LNCAP (cell line): ENCODE data around the gene RAD9A.

Experiments
- CTCF ChIP-seq: fragments of 450-650 bp; IDR thresholded peaks from 2 replicates; pipeline ENCODE4 v1.5.1; 2017; ENCODE audit warnings: mild to moderate bottlenecking

RAD9A gene

GRCh38 chr11:67390947-67391303 is 861 bp upstream of the RAD9A start:
- no peak for TF ChIP-seq CTCF

- TF ChIP-seq CTCF = no peak
These were observed 463 bp downstream of the RAD9A start for GRCh38 chr11:67392183-67392715.

GRCh38 chr11:67393437-67393836 is 1.7 kb downstream of the RAD9A start:
- no peak for TF ChIP-seq CTCF

GRCh38 chr11:67393990-67394389 is 2.2 kb downstream of the RAD9A start:
- TF ChIP-seq CTCF = no peak

GRCh38 chr11:67395555-67396258 is 3.9 kb downstream of the RAD9A start:
- TF ChIP-seq CTCF = no peak

- no peak for TF ChIP-seq CTCF
These were observed 4.4 kb downstream of the RAD9A start for GRCh38 chr11:67396259-67396581.

- no peak for TF ChIP-seq CTCF
These were observed 5.0 kb downstream of the RAD9A start for GRCh38 chr11:67396587-67397389.
